Activated CD8-positive, alpha-beta T cell treated with anti-CD3 and anti-CD28 coated beads for 36 hours (primary cell): ENCODE data around the gene KLK8. TPM values are rescaled to one million over a fixed set of nuclear protein-coding genes. Genes with fewer than 3 reads are reported as not detected.

ENCODE experiments used
- ATAC-seq: fragments of 200-7000 bp; cut with Tn5 transposase; one replicate; pipeline ENCODE4 v1.10.0; 2021; ENCODE audit warnings: mild to moderate bottlenecking, moderate library complexity
- CTCF ChIA-PET: fragments of 350-600 bp; sonication (Branson Sonifier 250); formaldehyde crosslinking; loops from one replicate; lab custom pipeline; 2021; ENCODE audit warnings: antibody characterized with exemption; lab: Charles Lee
- POLR2A ChIA-PET: fragments of 350-600 bp; sonication (Branson Sonifier 250); formaldehyde crosslinking; loops from one replicate; lab custom pipeline; 2021; ENCODE audit warnings: antibody characterized with exemption; lab: Charles Lee
- DNase-seq: peaks from one replicate; pipeline ENCODE4 v3.0.0-alpha.2; 2020
- H3K27ac Mint-ChIP-seq: one replicate; pipeline ENCODE4 v1.8.0; 2021; ENCODE audit warnings: mild to moderate bottlenecking, mixed read lengths
- H3K27me3 Mint-ChIP-seq: one replicate; pipeline ENCODE4 v1.8.0; 2021; ENCODE audit warnings: mixed read lengths
- H3K36me3 Mint-ChIP-seq: one replicate; pipeline ENCODE4 v1.8.0; 2021; ENCODE audit warnings: low read depth, mixed read lengths
- H3K4me1 Mint-ChIP-seq: one replicate; pipeline ENCODE4 v1.8.0; 2021; ENCODE audit warnings: low read depth, mixed read lengths
- H3K4me3 Mint-ChIP-seq: one replicate; pipeline ENCODE4 v1.8.0; 2021; ENCODE audit warnings: mild to moderate bottlenecking, moderate library complexity, mixed read lengths
- H3K9me3 Mint-ChIP-seq: one replicate; pipeline ENCODE4 v1.8.0; 2021; ENCODE audit warnings: mixed read lengths
- CTCF ChIP-seq: fragments of 200-600 bp; IDR thresholded peaks from one replicate; pipeline ENCODE4 v1.8.0; 2022; ENCODE audit warnings: antibody characterized with exemption, mild to moderate bottlenecking
- intact Hi-C: fragments of 100-400 bp; cut with micrococcal nuclease; formaldehyde crosslinking; loops from one replicate; pipeline ENCODE4 v1.10.0; 2022
- total RNA-seq, 2 experiments: library from RNA; stranded (reverse); gene quantifications; one replicate each; pipeline ENCODE4 v1.2.3, GENCODE V29; 2021

Gene KLK8
- total RNA-seq, 2 experiments from 2014 or later: not detected

GRCh38 chr19:51029718-51030117, 28.3 kb upstream of the KLK8 start:
- ChIA-PET CTCF (no interaction called here), POLR2A (no interaction called here)
- Mint-ChIP-seq H3K4me1 (no peaks in the 10 kb centered on the region), H3K27ac (no peak overlapping the region), H3K36me3 (no peaks in the 10 kb centered on the region), H3K9me3 (no peaks in the 10 kb centered on the region), H3K27me3 (peaks cover 31% of the 10 kb centered on the region), H3K4me3 (no peak overlapping the region)
- intact Hi-C loops: no loop called here
- no peak for DNase-seq
- no peak for ATAC-seq
- no peak for TF ChIP-seq CTCF

- intact Hi-C loops: no loop called here
- ChIA-PET POLR2A (no interaction called here), CTCF (interaction anchor here (1.3 kb wide), 1 partner anchor 11 kb away, joined by 3 read pairs; no protein-coding TSS in a partner anchor)
- H3K4me3 Mint-ChIP-seq: no peak overlapping the region
- ATAC-seq: no peak
- DNase-seq: no peak
- no peak overlapping the region for H3K27ac Mint-ChIP-seq
- H3K4me1 Mint-ChIP-seq: no peaks in the 10 kb centered on the region
- H3K9me3 Mint-ChIP-seq: no peaks in the 10 kb centered on the region
- no peak for TF ChIP-seq CTCF
- H3K27me3 Mint-ChIP-seq: peaks cover 32% of the 10 kb centered on the region
- no peaks in the 10 kb centered on the region for H3K36me3 Mint-ChIP-seq
These were observed 26.5 kb upstream of the KLK8 start for GRCh38 chr19:51027873-51028272.

- no peaks in the 10 kb centered on the region for H3K9me3 Mint-ChIP-seq
- no peak for DNase-seq
- H3K27ac Mint-ChIP-seq: no peak overlapping the region
- peaks cover 37% of the 10 kb centered on the region for H3K27me3 Mint-ChIP-seq
- CTCF ChIA-PET: interaction anchor here (1.3 kb wide), 1 partner anchor 11 kb away, joined by 3 read pairs; no protein-coding TSS in a partner anchor
- no peak for ATAC-seq
- H3K36me3 Mint-ChIP-seq: no peaks in the 10 kb centered on the region
- intact Hi-C loops: no loop called here
- H3K4me3 Mint-ChIP-seq: no peak overlapping the region
- TF ChIP-seq CTCF: no peak
- POLR2A ChIA-PET: no interaction called here
- no peaks in the 10 kb centered on the region for H3K4me1 Mint-ChIP-seq
These were observed 25.9 kb upstream of the KLK8 start for GRCh38 chr19:51027126-51027806.

GRCh38 chr19:51026554-51026831, 25.1 kb upstream of the KLK8 start, which contains the start of gene KLK11:
Gene KLK11 (minus strand): TSS chr19:51026616. CDS start chr19:51025631, 985 bp downstream.
- Mint-ChIP-seq H3K4me1 (no peaks in the 10 kb centered on the region), H3K9me3 (no peaks in the 10 kb centered on the region), H3K27ac (no peak within 1 kb of the TSS), H3K27me3 (peaks cover 38% of the 10 kb centered on the region), H3K4me3 (no peak within 1 kb of the TSS), H3K36me3 (no peaks in the 10 kb centered on the region)
- ChIA-PET CTCF (no interaction called here), POLR2A (no interaction called here)
- ATAC-seq: no peak
- no peak for DNase-seq
- TF ChIP-seq CTCF: no peak
- intact Hi-C loops: no loop called here

GRCh38 chr19:51025809-51026553, 24.6 kb upstream of the KLK8 start:
- H3K4me1 Mint-ChIP-seq: no peaks in the 10 kb centered on the region
- no peak for ATAC-seq
- peaks cover 33% of the 10 kb centered on the region for H3K27me3 Mint-ChIP-seq

More at GRCh38 chr19:51025809-51026553, 24.6 kb upstream of the KLK8 start:
- ChIA-PET CTCF (no interaction called here), POLR2A (no interaction called here)
- intact Hi-C loops: no loop called here
- Mint-ChIP-seq H3K4me3 (no peak overlapping the region), H3K36me3 (no peaks in the 10 kb centered on the region), H3K27ac (no peak overlapping the region), H3K9me3 (no peaks in the 10 kb centered on the region)
- no peak for DNase-seq
- TF ChIP-seq CTCF: no peak
